AG09319 (cell line): ENCODE data around the gene MEGF11.

Experiments
- DNase-seq: peaks from one replicate; pipeline ENCODE4 v3.0.0-alpha.2; 2010; ENCODE audit warnings: low read depth; ENCODE audit errors: extremely low read depth
- TF ChIP-seq, protein P1 (sequence below): IDR thresholded peaks from 2 replicates; pipeline ENCODE4 v1.5.1; 2011; ENCODE audit warnings: low read depth, mild to moderate bottlenecking, inconsistent platforms, low read length, moderate library complexity

MEGF11 gene

DNA sequence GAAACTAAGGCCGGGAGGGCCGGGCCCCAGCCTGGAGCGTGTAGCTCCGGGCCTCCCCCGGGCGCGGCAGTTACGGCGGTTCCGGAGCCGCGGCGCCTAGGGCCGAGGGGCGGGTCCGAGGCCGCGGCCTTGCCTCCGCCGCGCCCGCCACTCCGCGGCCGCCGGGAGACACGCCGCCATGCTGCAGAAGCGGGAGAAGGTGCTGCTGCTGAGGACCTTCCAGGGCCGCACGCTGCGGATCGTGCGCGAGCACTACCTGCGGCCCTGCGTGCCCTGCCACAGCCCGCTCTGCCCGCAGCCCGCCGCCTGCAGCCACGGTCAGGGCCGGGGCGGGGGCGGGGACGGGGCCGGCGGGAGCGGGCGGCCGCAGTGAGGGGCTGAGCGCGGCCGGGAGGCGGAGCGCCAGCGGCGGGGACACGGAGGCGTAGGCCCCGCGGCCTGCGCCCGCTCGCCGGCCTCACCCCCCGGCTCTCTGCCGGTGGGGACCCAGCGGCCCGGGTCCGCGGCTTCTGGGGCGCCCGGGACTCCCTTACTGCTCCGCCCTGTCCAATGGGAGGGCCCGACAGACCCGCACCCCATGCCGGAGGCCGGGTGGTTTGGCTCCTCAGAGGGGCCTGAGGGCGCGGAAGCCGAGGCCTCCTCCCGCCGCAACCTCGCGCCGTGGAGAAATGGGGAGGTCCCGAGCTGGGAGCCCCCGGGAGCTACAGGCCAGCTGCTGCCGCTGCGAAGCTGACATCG lies 40.0 kb upstream of the MEGF11 start, which contains the start of gene DIS3L:
Gene DIS3L (plus strand): TSS at position 150 of the 738 bp plus-strand sequence. CDS start 29 bp downstream, at position 179.
- DNase-seq: no peak
- TF ChIP-seq, protein P1, sequence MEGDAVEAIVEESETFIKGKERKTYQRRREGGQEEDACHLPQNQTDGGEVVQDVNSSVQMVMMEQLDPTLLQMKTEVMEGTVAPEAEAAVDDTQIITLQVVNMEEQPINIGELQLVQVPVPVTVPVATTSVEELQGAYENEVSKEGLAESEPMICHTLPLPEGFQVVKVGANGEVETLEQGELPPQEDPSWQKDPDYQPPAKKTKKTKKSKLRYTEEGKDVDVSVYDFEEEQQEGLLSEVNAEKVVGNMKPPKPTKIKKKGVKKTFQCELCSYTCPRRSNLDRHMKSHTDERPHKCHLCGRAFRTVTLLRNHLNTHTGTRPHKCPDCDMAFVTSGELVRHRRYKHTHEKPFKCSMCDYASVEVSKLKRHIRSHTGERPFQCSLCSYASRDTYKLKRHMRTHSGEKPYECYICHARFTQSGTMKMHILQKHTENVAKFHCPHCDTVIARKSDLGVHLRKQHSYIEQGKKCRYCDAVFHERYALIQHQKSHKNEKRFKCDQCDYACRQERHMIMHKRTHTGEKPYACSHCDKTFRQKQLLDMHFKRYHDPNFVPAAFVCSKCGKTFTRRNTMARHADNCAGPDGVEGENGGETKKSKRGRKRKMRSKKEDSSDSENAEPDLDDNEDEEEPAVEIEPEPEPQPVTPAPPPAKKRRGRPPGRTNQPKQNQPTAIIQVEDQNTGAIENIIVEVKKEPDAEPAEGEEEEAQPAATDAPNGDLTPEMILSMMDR: no peak

- TF ChIP-seq, protein P1: no peak
- no peak for DNase-seq
These were observed 39.2 kb upstream of the MEGF11 start for GRCh38 chr15:66292571-66293418.

GRCh38 chr15:66291816-66292570 lies 38.4 kb upstream of the MEGF11 start:
- no peak for DNase-seq
- TF ChIP-seq, protein P1: no peak

GRCh38 chr15:66290518-66290917 lies 37.0 kb upstream of the MEGF11 start:
- TF ChIP-seq, protein P1: no peak

DNA sequence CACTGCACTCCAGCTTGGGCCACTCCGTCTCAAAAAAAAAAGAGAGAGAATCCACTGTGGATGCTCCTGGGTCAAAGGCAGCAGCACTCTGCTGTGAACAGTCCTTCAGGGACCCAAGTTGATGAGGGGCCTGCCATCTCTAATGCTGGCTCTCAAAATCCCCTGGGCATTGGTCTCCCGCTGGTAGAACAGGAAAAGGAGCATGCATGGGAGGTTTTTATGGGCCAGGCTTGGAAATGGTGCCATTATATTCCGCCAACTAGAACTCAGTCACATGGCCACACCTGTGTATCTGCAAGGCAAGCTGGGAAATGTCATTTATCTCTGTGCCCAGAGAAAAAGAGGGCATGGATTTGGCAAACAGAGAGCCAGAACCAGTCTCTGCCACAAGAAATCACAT lies 36.5 kb upstream of the MEGF11 start:
- TF ChIP-seq, protein P1: no peak
- DNase-seq: no peak

More at GRCh38 chr15:66290518-66290917, 37.0 kb upstream of the MEGF11 start:
- DNase-seq: no peak

- peak; percentile 72 for DNase-seq
- TF ChIP-seq, protein P1: no peak
These were observed 35.1 kb upstream of the MEGF11 start for GRCh38 chr15:66288551-66289185.
